NCI-H2196 treated with DMSO at 0.1 percent for 48 hours (cell line): ENCODE measurements around the gene ERBB2.
"Not testable (repeated sequence)": the region's sequence is repeated elsewhere in the genome, so short reads cannot be mapped to it uniquely, and the experiment has no call there.

ENCODE experiments used
- DNase-seq: peaks from one replicate; lab custom pipeline; 2025; ENCODE audit not compliant: unreplicated experiment; lab: John Stamatoyannopoulos, UW

The ERBB2 gene

DNA sequence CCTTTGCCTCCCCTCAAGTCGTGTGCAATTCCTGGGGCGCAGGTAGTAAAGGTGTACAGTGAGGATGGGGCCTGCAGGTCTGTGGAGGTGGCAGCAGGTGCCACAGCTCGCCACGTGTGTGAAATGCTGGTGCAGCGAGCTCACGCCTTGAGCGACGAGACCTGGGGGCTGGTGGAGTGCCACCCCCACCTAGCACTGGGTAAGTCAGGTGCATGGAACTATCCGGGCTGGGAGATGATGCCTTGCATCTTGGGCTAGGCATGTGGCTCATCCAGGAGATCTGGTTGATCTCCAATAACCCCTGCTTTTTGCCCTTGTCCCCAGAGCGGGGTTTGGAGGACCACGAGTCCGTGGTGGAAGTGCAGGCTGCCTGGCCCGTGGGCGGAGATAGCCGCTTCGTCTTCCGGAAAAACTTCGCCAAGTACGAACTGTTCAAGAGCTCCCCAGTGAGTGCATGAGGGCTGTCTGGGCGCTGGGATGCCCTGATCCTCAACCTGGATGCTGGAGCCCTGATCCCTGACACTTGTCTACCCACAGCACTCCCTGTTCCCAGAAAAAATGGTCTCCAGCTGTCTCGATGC, 43.1 kb downstream of the ERBB2 start:
- DNase-seq, result no peak

DNA sequence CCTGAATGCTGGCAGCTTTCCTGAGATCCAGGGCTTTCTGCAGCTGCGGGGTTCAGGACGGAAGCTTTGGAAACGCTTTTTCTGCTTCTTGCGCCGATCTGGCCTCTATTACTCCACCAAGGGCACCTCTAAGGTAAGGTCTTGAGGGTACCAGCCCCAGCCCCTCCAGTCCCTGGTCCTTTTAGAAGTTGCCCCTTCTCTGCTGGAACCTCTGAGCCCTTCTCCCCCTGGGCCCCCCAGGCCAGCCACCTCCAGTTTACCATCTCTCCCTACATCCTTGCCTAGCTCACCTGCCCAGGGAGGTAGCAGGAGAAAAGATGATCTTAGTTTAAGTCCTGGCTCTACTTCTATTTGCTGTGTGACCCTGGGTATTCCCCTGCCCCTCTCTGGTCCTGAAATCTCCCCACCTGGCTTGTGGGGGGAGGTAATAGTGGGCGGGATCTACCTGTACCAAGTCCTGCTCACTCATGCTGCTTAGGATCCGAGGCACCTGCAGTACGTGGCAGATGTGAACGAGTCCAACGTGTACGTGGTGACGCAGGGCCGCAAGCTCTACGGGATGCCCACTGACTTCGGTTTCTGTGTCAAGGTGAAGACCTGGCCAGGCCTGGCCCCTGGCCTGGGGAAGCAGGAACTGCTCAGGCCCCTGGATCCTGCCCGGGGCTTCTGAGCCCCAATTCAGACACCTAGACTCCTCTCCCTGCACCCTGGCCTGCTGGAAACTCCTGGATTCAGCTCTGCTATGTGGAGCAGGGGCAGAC, 44.4 kb downstream of the ERBB2 start:
- DNase-seq, result no peak

DNA sequence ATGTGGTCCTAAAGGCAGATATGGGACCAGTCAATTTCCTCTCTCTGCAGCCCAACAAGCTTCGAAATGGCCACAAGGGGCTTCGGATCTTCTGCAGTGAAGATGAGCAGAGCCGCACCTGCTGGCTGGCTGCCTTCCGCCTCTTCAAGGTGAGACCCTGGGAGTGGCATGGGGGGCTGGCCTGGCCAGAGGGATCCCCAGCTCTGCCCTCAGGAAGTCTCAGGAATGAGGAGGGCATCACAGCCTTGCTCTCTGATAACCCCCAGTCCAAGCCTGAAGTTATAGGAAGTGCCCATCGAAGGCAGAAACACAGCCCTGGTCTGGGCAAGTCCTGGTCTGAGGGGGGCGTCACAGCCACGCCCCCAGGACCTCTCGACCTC, 45.0 kb downstream of the ERBB2 start:
- no peak for DNase-seq

DNA sequence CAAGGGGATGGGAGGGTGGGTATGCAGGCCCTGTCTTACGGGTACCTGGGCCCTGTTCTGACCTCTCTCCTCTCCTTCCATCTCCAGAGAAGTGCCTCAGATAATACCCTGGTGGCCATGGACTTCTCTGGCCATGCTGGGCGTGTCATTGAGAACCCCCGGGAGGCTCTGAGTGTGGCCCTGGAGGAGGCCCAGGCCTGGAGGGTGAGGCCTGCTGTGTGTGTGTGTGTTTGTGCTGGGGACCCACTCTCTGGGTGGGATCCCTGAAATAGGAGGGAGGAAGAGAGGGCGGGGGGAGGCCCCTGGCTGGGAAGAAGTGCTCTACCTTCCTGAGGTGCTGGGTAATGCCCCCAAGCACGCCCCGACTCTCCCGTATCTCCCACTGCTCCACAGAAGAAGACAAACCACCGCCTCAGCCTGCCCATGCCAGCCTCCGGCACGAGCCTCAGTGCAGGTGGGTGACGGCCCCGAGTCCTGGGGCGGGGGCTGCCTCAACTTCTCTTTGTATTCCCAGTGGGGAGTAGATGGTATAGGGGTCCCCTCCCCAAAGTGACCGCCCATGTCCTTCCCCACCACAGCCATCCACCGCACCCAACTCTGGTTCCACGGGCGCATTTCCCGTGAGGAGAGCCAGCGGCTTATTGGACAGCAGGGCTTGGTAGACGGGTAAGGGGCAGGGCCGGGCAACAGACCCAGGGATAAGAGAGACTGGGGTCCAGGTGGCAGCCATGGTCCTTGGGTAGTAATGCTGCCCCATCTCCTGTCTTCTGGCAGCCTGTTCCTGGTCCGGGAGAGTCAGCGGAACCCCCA, 45.7 kb downstream of the ERBB2 start:
- no peak for DNase-seq

DNA sequence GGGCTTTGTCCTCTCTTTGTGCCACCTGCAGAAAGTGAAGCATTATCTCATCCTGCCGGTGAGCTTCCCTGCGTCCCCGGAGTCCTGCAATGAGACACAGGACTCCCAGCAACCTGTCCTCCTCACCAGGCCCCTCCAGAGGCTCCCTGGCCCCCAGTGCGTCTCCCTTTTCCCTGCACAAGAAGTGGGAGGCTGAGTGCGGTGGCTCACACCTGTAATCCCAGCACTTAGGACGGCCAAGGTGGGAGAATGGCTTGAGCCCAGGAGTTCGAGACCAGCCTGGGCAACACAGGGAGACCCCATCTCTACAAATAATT, 46.2 kb downstream of the ERBB2 start:
- no peak for DNase-seq

DNA sequence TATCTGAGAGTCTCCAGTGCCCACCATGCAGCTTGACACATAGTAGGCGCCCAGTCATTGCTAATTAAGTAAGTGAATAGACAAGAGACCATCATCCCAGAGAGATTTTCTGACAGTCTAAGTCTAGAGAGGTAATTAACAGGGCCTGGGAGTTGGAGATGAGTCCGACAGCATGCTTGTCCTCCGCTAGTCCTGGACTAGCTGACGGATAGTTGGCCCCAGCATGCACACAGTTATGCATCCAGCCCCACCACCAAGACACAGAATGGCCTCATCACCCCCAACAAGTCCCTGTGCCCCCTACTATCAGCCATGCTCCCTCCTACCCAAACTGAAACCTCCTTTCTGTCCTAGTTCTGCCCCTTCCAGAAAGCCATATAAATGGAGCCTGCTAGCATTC, 47.9 kb downstream of the ERBB2 start:
- no peak for DNase-seq

DNA sequence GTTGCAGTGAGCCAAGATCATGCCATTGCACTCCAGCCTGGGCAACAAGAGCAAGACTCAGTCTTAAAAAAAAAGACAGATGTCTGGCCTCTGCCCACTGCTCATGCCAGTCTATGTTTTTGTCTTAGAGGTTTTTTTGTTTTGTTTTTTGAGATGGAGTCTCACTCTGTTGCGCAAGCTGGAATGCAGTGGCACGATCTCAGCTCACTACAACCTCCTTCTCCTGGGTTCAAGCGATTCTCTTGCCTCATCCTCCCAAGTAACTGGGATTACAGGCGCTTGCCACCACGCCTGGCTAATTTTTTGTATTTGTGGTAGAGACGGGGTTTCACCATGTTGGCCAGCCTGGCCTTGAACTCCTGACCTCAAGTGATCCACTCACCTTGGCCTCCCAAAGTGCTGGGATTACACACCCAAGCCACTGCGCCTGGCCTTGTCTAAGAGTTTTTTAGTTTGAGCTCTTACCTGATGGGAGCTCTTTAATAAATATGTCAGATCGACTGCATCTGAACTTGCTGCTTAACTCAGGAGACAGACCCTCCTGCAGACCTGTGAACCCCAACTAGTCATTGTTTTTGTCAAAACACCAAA, 48.7 kb downstream of the ERBB2 start:
- not testable (repeated sequence) for DNase-seq

DNA sequence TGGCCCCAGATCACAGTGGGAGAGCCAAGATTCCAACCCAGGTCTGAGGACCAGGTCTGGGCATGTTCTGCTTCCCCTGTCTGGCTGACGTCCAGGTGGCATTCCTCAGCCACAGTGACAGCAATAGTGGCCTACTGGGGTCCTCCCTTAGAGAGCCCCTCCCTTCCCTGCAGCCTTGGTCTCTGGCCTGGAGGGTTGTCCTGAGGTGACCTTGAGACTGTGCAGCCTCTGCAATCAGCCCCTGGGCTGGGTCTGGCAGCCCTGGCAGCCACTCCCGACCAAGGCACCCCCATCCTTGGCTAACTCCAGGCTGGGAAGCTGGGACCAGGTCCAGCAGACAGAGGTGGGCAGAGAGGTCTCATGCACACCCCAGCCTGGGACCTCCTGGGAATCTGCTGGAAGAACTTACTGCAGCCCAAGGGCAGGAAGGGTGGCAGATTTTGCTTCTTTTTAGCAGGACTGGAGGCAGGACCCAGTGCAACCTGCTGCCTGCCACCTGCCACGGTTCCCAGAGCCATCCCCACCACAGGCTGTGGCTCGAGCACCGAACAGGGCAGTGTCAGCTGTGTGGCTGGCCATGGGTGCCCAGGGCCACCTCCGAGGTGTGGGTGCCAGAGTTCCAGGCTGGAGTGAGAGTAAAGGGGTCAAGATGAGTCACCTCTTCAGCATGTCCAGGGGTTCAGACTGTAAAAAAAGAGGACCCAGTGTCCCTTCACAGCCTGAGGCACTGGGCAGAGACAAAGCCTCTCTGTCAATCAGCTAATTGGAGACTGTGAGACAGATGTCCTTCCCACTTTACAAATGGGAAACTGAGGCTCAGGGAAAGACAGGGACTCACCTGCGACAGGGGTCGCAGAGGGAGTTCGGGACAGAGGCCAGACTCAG, 50.5 kb downstream of the ERBB2 start:
- no peak for DNase-seq

DNA sequence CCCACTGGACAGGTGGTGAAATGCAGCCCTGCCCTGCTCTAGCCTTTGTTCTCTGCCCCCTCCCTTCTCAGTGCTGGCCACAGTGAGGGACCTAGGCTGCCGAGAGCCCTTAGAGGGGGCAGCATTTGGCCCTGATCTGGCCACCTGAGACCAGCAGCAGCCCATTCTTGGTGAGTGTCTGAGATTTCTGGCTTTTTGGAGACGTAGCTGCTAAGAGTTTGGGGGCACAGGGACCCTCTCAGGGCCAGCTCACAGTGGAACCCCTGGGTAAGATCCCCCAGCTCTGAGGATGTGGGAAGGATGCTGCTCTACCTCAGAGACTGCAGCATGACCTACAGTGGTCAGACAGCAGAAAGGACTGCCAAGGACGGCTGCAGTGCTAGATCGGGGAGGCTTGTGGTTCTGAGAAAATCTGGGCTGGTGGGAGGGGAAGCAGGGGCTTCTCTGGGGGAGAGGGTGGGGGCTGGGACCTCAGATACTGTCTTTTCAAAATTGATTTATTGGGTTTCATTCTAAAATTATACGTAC, 51.2 kb downstream of the ERBB2 start:
- no peak for DNase-seq

DNA sequence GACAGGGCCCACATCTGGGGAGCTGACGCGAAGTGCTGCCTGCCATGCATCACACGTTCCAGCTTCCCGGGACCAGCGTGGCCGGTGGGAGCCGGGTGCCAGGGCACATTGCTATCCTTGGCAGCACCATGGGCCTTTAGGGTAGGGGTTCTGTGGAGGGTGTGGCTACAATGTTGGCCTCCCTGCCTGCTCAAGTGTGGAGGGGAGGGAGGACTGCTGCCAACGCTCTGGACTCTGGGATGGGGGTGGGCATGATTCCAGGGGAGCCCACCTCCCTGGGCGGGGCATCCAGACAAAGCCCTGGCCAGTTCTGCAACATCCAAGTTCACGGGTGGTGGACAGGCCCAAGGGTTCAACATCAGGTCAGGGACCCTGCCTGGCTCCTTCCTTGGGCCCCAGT, 51.8 kb downstream of the ERBB2 start:
- no peak for DNase-seq

DNA sequence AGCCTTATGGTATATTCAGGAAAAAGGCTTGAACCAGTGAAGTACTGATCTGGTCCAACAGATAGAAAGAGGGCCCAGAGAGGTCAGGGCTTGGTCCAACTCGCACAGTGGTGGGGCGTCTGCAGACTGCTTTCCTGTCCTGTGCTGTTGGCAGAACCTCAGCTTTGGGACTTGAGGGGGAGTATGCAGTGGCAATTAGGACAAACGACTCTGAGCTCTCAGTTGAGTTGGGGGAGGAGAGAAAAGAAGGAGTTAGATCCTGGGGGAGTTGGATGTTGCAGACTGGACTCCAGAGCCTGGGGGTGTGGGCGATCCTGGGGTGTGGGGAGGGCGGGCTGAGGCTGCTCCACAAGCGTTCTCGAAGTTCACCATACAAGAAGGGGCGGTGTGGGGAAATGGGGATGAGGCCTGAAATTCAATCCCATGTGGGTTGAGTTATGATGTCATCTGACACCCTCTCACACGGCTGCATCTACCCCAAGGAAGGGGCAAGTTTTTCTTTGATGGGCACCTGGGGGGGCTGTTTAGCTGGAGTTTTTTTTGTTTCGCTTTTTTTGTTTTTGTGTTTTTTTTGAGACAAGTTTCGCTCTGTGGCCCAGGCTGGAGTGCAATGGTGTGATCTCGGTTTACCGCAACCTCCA, 52.5 kb downstream of the ERBB2 start:
- no peak for DNase-seq

DNA sequence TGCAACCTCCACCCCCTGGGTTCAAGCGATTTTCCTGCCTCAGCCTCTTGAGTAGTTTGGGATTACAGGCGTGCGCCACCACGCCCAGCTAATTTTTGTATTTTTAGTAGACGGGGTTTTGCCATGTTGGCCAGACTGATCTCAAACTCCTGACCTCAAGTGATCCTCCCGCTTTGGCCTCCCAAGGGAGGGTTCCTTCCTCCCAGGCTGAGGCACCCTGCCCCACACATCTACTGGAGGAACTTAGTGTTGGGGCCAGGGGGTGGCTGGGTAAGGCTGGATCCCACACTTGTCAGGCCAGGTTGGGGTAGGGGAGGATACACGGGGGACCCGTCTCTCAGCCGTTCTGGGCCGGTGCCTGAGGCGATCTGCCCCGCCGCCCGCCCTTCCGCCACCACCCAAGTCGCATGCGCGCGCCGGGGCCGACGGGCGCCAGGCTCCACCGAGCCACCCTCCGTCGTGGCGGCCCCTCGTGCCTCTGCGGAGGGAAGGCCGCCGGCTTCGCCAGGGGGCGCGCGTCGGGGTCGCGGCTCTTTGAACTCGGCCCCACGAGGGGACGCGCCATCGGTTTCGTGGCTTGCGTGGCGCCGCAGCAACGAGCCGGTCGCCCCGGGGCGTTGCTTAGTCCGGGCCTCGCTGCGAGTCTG, 53.8 kb downstream of the ERBB2 start:
- no peak for DNase-seq

DNA sequence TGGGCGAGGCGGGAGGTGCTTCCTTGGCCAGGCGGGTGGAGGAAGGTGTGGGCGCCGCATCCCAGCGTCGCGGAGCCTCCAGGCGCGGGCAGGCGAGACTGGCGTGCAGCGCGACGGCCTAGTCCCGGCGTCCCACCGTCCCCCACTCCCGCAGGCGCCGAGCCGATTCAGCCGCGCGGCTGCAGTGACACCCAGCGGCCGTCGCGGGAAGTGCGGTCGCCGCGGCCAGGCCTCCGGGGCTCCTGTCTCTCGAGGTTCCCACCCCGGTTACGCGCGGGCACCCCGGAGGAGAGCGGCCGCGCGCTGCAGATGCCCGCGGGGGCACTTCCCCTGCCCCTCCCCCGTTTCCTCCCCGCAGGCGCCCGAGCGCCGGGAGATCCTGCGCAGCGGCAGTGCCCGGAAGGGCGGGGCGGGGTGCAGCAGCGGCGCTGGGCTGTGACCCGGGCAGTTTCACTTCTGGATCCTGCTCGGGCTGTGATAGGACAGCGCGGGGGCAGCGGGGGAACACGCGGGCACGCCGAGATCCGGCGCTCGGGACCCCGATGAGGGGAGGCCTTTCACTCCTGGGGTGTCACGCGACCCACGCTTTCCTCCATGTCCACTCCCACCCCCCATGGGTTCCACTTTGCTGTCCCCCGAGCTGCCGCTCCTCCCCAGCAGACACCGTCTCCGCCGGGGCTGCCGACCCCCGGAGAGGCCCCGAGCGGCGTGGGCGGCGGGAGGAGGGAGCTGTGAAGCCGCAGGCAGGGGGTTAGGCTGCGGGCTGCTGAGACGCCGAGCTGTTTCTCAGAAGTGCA, 54.5 kb downstream of the ERBB2 start:
- peak; percentile 76 for DNase-seq

DNA sequence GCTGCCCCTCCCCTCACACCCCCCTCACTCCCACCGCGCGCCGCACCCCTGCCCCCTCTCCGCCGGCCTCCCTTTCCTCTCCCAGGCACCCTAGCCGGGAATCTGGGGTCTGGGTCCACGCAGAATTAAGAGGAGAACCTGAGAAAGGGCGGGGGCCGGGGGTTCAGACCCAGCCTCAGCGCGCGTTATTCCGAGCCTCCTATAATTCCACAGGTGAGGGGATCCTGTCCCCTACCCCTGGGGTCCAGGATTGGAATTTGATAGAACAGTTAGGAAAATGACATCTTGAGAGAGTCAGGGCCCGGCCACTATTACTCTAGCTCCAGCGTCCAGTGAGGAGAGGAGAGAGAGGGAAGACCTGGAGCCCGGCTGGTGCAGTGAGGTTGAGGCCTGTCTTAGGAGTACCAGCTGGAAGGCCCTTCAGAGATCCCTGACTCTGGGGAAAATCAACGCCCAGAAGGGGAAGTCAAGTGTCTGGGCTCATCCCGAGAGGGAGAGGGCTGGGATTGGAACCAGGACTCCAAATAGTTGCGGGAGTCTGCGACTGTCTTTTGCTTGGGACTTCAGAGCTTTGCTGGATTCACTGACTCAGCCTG, 55.2 kb downstream of the ERBB2 start:
- DNase-seq, result no peak

DNA sequence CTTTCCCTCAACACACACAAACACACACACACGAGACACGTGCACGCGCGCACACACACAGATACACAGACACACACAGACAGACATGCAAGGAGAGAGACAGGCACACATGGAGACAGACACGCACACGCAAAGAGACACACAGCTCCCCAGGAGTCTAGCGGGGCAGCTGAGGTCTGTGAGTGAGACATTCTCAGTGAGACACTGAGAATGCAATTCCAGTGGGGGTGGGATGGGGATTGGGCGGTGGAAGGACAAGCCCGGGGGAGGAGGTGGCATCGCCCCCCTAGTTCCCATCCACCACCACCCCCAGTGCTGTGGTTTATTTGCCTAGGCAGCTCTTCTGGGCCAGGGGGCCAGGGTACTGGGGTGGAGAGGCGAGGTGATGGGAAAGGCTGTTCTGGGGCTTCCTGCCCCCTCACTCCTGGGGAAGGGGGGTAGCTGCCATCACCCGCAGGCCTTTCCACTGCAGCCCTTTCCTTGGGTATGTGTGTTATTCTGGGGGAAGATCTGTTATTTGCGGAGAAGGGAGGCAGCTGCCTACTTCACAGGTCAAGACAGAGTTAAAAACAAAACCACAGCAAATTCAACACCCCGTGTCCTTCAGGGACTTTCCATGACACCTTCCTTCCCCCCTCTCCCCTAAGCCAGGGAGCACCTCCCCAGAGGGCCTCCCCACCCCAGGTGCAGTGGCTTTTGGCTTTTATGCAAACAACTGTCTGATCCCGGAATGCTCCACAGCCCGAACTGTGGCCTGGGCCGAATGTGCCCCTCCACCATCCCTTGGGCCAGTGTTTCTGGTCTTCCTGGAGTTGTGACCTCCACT, 55.9 kb downstream of the ERBB2 start:
- DNase-seq, result no peak

DNA sequence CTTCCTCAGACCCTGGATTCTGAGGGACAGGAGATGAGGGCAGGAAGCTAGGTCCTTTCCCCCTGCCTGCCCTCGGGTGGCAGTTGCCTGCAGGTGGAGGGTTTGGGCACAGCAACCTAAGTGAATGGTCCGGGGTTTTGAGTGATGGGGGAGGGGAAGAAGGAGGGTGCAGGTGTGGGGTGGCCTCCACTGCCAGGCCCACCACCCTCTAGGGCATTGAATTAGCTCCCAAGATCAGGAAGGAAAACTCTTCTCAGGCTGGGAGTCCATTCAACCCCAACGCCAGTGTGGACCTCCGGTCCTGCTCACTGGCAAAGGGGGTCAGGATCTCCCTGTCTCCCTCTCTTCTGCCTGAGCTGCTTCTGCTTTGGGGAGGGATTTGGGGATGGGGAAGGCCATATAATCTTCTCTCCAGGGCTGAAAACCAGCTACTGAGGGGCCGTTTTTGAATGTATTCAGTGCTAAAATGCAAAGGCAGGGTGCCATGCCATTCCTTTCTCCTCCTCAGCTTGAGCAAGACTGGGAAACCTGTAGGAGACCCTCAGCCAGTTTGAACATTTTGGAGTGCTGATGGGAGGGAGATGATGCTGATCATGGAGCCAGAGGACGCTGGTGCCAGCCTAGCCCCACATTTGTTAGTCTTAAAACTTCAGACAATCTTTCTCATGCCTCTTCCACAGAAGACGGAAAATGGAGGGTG, 56.7 kb downstream of the ERBB2 start:
- no peak for DNase-seq

DNA sequence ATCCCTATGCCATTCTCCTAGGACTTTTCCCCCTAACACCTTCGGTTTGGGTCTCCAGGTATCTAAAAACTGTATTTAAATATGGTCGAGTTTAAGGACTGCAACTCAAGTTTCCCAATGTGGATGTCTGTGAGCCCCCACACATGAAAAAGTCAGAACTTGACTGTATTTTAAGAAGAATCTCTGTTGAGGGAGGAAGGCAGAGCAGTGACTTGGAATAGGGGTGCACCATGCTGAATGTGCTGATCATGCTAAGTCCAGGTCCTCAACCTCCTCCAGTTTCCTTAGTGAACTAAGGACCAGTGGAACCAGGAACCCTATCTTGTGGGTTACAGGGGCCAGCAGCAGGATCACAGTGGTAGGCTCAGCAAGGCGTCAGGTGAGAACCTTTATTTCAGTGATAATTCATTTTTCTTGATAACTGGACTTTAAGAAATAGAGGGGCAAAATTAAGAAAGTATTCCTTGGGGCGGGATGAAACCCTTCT, 57.4 kb downstream of the ERBB2 start:
- no peak for DNase-seq
